SK-N-SH treated with all-trans-retinoic acid at 6 μM for 48 hours (cell line): ENCODE measurements around the gene TUT7.
"Not testable (repeated sequence)": the region's sequence is repeated elsewhere in the genome, so short reads cannot be mapped to it uniquely, and the experiment has no call there.

Experiments
- ATAC-seq: fragments of 200-7000 bp; cut with Tn5 transposase; 3 replicates; pipeline ENCODE4 v1.9.1; 2020; ENCODE audit warnings: mild to moderate bottlenecking, moderate library complexity
- ARNTL ChIP-seq: fragments of 450-650 bp; formaldehyde crosslinking; IDR thresholded peaks from 2 replicates; pipeline ENCODE4 v1.5.0; 2020; ENCODE audit warnings: low read depth, mild to moderate bottlenecking, moderate library complexity, borderline replicate concordance
- BACH2 ChIP-seq: fragments of 250-450 bp; sonication (Bioruptor Pico); IDR thresholded peaks from 2 replicates; pipeline ENCODE4 v1.9.0; 2021; ENCODE audit warnings: mild to moderate bottlenecking, borderline replicate concordance
- CSDC2 ChIP-seq: fragments of 250-450 bp; sonication (Bioruptor Pico); IDR thresholded peaks from 2 replicates; pipeline ENCODE4 v1.5.0; 2020; ENCODE audit warnings: mild to moderate bottlenecking, moderate library complexity
- ESRRG ChIP-seq: fragments of 250-450 bp; sonication (Bioruptor Pico); IDR thresholded peaks from 2 replicates; pipeline ENCODE4 v1.6.1; 2021; ENCODE audit warnings: mild to moderate bottlenecking
- ISL1 ChIP-seq: fragments of 250-450 bp; sonication (Bioruptor Pico); IDR thresholded peaks from 2 replicates; pipeline ENCODE4 v2.1.2; 2022; ENCODE audit warnings: mild to moderate bottlenecking, moderate library complexity
- OSR1 ChIP-seq: fragments of 250-450 bp; sonication (Bioruptor Pico); IDR thresholded peaks from 2 replicates; pipeline ENCODE4 v1.8.0; 2022; ENCODE audit warnings: moderate library complexity, mild to moderate bottlenecking, inconsistent platforms
- PPARA ChIP-seq: fragments of 250-450 bp; sonication (Bioruptor Pico); IDR thresholded peaks from 2 replicates; pipeline ENCODE4 v1.5.0; 2020; ENCODE audit warnings: mild to moderate bottlenecking, borderline replicate concordance
- RARB ChIP-seq: fragments of 250-450 bp; sonication (Bioruptor Pico); IDR thresholded peaks from 2 replicates; pipeline ENCODE4 v1.8.0; 2021; ENCODE audit warnings: mild to moderate bottlenecking, moderate library complexity
- SNAI2 ChIP-seq: fragments of 250-450 bp; sonication (Bioruptor Pico); IDR thresholded peaks from 2 replicates; pipeline ENCODE4 v1.5.0; 2020; ENCODE audit warnings: mild to moderate bottlenecking, moderate library complexity
- TCF4 ChIP-seq: fragments of 250-450 bp; sonication (Bioruptor Pico); IDR thresholded peaks from 2 replicates; pipeline ENCODE4 v1.8.0; 2021; ENCODE audit warnings: mild to moderate bottlenecking, moderate library complexity, borderline replicate concordance
- TOX ChIP-seq: fragments of 250-450 bp; sonication (Bioruptor Pico); IDR thresholded peaks from 2 replicates; pipeline ENCODE4 v1.8.0; 2021; ENCODE audit warnings: mild to moderate bottlenecking, moderate library complexity, borderline replicate concordance
- ZC3H10 ChIP-seq: fragments of 250-450 bp; sonication (Bioruptor Pico); IDR thresholded peaks from 2 replicates; pipeline ENCODE4 v1.5.1; 2021; ENCODE audit warnings: mild to moderate bottlenecking, moderate library complexity
- ZFP3 ChIP-seq: fragments of 250-450 bp; sonication (Bioruptor Pico); IDR thresholded peaks from 2 replicates; pipeline ENCODE4 v1.5.0; 2020; ENCODE audit warnings: mild to moderate bottlenecking, moderate library complexity
- ZNF565 ChIP-seq: fragments of 450-650 bp; formaldehyde crosslinking; conservative IDR thresholded peaks from 2 replicates; pipeline ENCODE4 v1.5.0; 2020; ENCODE audit warnings: low read depth, mild to moderate bottlenecking, moderate library complexity
- ZNF70 ChIP-seq: fragments of 450-650 bp; formaldehyde crosslinking; IDR thresholded peaks from 2 replicates; pipeline ENCODE4 v1.5.0; 2020; ENCODE audit warnings: mild to moderate bottlenecking, moderate library complexity
- ZNF8 ChIP-seq: fragments of 450-650 bp; formaldehyde crosslinking; IDR thresholded peaks from 2 replicates; pipeline ENCODE4 v1.5.0; 2020; ENCODE audit warnings: mild to moderate bottlenecking, moderate library complexity
- TF ChIP-seq, protein P1 (sequence below): fragments of 250-450 bp; sonication (Bioruptor Pico); IDR thresholded peaks from 2 replicates; pipeline ENCODE4 v1.5.1; 2020; ENCODE audit warnings: low read depth, mild to moderate bottlenecking, moderate library complexity
- TF ChIP-seq, protein P2 (sequence below): fragments of 250-450 bp; sonication (Bioruptor Pico); IDR thresholded peaks from 2 replicates; pipeline ENCODE4 v1.5.1; 2021; ENCODE audit warnings: mild to moderate bottlenecking, moderate library complexity
- TF ChIP-seq, protein P3 (sequence below): fragments of 250-450 bp; sonication (Bioruptor Pico); IDR thresholded peaks from 2 replicates; pipeline ENCODE4 v1.8.0; 2020; ENCODE audit warnings: mild to moderate bottlenecking, moderate library complexity, borderline replicate concordance
- TF ChIP-seq, protein P4 (sequence below): fragments of 250-450 bp; sonication (Bioruptor Pico); IDR thresholded peaks from 2 replicates; pipeline ENCODE4 v1.5.0; 2020; ENCODE audit warnings: mild to moderate bottlenecking, moderate library complexity
- TF ChIP-seq, protein P5 (sequence below): fragments of 250-450 bp; sonication (Bioruptor Pico); IDR thresholded peaks from 2 replicates; pipeline ENCODE4 v1.8.0; 2021; ENCODE audit warnings: low read depth, mild to moderate bottlenecking, moderate library complexity, borderline replicate concordance

The TUT7 gene

DNA sequence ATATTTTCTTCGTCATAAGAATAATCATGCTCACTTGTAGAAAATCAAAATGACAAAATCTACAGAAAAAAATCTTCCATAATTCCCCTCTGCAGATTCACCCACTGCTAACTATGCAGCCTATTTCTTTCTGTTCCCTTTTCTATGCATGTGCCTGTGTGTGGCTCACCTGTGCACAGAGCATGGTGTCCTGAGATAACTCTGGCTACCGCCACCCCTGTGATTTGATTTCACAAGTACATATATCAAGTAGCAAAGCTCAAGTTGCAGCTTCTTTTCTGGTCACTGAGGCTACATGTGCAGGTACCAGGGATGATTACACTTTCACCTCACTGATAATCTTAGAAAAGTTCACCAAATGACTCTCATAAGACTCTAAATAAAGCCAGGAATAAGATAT lies 53.5 kb downstream of the TUT7 start:
- no peak for ATAC-seq
- TF ChIP-seq ZNF565 (CRISPR knock-in tag) (no peak), ZNF70 (CRISPR knock-in tag) (no peak), SNAI2 (CRISPR knock-in tag) (no peak), PPARA (CRISPR knock-in tag) (no peak), ESRRG (no peak), CSDC2 (no peak), TCF4 (CRISPR knock-in tag) (no peak), TOX (no peak), OSR1 (CRISPR knock-in tag) (no peak), ZC3H10 (no peak)
- TF ChIP-seq, protein P1, sequence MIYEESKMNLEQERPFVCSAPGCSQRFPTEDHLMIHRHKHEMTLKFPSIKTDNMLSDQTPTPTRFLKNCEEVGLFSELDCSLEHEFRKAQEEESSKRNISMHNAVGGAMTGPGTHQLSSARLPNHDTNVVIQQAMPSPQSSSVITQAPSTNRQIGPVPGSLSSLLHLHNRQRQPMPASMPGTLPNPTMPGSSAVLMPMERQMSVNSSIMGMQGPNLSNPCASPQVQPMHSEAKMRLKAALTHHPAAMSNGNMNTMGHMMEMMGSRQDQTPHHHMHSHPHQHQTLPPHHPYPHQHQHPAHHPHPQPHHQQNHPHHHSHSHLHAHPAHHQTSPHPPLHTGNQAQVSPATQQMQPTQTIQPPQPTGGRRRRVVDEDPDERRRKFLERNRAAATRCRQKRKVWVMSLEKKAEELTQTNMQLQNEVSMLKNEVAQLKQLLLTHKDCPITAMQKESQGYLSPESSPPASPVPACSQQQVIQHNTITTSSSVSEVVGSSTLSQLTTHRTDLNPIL (CRISPR knock-in tag): no peak
- TF ChIP-seq, protein P2, sequence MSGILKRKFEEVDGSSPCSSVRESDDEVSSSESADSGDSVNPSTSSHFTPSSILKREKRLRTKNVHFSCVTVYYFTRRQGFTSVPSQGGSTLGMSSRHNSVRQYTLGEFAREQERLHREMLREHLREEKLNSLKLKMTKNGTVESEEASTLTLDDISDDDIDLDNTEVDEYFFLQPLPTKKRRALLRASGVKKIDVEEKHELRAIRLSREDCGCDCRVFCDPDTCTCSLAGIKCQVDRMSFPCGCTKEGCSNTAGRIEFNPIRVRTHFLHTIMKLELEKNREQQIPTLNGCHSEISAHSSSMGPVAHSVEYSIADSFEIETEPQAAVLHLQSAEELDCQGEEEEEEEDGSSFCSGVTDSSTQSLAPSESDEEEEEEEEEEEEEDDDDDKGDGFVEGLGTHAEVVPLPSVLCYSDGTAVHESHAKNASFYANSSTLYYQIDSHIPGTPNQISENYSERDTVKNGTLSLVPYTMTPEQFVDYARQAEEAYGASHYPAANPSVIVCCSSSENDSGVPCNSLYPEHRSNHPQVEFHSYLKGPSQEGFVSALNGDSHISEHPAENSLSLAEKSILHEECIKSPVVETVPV (CRISPR knock-in tag): no peak
- TF ChIP-seq, protein P3, sequence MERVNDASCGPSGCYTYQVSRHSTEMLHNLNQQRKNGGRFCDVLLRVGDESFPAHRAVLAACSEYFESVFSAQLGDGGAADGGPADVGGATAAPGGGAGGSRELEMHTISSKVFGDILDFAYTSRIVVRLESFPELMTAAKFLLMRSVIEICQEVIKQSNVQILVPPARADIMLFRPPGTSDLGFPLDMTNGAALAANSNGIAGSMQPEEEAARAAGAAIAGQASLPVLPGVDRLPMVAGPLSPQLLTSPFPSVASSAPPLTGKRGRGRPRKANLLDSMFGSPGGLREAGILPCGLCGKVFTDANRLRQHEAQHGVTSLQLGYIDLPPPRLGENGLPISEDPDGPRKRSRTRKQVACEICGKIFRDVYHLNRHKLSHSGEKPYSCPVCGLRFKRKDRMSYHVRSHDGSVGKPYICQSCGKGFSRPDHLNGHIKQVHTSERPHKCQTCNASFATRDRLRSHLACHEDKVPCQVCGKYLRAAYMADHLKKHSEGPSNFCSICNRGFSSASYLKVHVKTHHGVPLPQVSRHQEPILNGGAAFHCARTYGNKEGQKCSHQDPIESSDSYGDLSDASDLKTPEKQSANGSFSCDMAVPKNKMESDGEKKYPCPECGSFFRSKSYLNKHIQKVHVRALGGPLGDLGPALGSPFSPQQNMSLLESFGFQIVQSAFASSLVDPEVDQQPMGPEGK (CRISPR knock-in tag): no peak

DNA sequence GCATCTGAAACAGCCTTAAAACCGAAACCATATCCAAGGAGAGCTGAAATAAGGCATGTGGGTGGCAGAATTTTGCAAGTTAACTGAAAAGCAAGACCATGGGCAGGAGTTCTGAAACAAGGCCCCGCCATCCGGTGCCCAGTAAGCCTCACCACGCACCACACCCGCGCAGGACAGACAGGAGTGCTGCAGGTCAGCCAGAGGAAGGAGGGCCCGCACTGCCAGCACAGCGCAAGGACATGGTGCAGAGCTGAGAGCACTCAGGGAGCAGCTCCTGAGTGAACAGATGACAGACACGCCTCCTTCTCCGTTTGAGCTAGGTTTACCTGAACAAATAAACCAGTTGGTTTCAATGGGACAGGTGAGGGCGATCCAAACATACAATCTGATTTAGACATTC lies 55.3 kb downstream of the TUT7 start:
- ATAC-seq: no peak
- TF ChIP-seq ARNTL (CRISPR knock-in tag): no peak
- no peak for TF ChIP-seq RARB (CRISPR knock-in tag)
- TF ChIP-seq, protein P4, sequence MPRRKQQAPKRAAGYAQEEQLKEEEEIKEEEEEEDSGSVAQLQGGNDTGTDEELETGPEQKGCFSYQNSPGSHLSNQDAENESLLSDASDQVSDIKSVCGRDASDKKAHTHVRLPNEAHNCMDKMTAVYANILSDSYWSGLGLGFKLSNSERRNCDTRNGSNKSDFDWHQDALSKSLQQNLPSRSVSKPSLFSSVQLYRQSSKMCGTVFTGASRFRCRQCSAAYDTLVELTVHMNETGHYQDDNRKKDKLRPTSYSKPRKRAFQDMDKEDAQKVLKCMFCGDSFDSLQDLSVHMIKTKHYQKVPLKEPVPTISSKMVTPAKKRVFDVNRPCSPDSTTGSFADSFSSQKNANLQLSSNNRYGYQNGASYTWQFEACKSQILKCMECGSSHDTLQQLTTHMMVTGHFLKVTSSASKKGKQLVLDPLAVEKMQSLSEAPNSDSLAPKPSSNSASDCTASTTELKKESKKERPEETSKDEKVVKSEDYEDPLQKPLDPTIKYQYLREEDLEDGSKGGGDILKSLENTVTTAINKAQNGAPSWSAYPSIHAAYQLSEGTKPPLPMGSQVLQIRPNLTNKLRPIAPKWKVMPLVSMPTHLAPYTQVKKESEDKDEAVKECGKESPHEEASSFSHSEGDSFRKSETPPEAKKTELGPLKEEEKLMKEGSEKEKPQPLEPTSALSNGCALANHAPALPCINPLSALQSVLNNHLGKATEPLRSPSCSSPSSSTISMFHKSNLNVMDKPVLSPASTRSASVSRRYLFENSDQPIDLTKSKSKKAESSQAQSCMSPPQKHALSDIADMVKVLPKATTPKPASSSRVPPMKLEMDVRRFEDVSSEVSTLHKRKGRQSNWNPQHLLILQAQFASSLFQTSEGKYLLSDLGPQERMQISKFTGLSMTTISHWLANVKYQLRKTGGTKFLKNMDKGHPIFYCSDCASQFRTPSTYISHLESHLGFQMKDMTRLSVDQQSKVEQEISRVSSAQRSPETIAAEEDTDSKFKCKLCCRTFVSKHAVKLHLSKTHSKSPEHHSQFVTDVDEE (CRISPR knock-in tag): no peak
- no peak for TF ChIP-seq TOX
- no peak for TF ChIP-seq ISL1
- no peak for TF ChIP-seq ESRRG
- no peak for TF ChIP-seq TCF4 (CRISPR knock-in tag)
- TF ChIP-seq ZFP3 (CRISPR knock-in tag): no peak
- TF ChIP-seq, protein P3 (CRISPR knock-in tag): no peak
- TF ChIP-seq ZNF8 (CRISPR knock-in tag): no peak
- TF ChIP-seq, protein P2 (CRISPR knock-in tag): no peak
- TF ChIP-seq CSDC2: no peak
- no peak for TF ChIP-seq BACH2 (CRISPR knock-in tag)
- no peak for TF ChIP-seq OSR1 (CRISPR knock-in tag)
- no peak for TF ChIP-seq SNAI2 (CRISPR knock-in tag)
- no peak for TF ChIP-seq ZNF565 (CRISPR knock-in tag)
- TF ChIP-seq, protein P5, sequence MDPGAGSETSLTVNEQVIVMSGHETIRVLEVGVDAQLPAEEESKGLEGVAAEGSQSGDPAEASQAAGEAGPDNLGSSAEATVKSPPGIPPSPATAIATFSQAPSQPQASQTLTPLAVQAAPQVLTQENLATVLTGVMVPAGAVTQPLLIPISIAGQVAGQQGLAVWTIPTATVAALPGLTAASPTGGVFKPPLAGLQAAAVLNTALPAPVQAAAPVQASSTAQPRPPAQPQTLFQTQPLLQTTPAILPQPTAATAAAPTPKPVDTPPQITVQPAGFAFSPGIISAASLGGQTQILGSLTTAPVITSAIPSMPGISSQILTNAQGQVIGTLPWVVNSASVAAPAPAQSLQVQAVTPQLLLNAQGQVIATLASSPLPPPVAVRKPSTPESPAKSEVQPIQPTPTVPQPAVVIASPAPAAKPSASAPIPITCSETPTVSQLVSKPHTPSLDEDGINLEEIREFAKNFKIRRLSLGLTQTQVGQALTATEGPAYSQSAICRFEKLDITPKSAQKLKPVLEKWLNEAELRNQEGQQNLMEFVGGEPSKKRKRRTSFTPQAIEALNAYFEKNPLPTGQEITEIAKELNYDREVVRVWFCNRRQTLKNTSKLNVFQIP: no peak
- TF ChIP-seq ZC3H10: no peak
- TF ChIP-seq, protein P1 (CRISPR knock-in tag): no peak

DNA sequence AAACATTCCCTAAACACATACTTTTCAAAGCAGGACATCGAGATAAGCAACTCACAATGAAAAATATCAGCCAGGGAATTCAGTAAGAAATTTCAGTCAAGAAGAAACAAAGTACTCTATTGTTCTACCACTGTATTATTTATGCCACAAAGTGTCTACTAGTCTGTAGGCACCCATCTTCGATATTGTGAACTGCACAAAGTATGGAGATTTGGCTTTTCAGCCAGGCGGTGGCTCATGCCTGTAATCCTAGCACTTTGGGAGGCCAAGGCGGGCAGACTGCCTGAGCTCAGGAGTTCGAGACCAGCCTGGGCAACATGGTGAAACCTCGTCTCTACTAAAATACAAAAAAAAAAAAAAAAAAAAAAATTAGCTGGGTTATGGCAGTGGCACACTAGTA lies 63.9 kb downstream of the TUT7 start:
- ATAC-seq: not testable (repeated sequence)
